Sigmoid colon (tissue), 4 donors: ENCODE data around the gene DCBLD2.

ENCODE experiments used
- EP300 ChIP-seq, 4 donors: sonication (generic); formaldehyde crosslinking; IDR thresholded peaks; one replicate each; pipeline ENCODE4 v1.6.1; 2017; ENCODE audit warnings: antibody characterized with exemption in 4 of 4
- POLR2A ChIP-seq, 2 donors: fragments of 450-650 bp; IDR thresholded peaks; one replicate each; pipeline ENCODE4 v1.6.1; 2016; ENCODE audit warnings: antibody characterized with exemption in 2 of 2, mild to moderate bottlenecking in 2 of 2, moderate library complexity in 2 of 2
- TF ChIP-seq, protein P1 (sequence below), 4 experiments: fragments of 450-650 bp in 3 of 4; fragments of 200-600 bp in 1 of 4; IDR thresholded peaks; one replicate each; pipeline ENCODE4 v1.5.1; 2016 to 2019; ENCODE audit warnings: antibody characterized with exemption in 4 of 4, mild to moderate bottlenecking in 3 of 4, moderate library complexity in 2 of 4

DNA sequence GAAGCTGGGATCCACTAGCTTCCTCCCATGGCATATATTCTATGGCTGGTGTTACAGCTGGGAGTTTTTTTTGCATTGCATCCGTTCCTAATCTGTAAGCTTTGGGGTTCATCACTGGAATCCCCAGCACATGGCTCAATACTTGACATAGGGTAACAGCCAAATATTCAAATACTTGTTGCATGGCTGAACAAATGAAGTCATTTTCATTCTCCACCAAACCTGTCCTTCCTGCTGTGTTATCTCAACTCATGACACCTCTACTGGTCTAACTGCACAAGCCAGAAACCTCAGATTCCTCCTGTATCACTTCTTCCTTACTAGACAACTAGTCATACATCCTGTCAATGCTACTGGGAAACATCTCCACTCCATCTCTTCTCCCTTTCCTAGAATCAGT is 95.0 kb downstream of the DCBLD2 start:
- TF ChIP-seq POLR2A (IDR thresholded peaks at IDR 0.05) (no peak), EP300 (IDR thresholded peaks at IDR 0.05) (no peak)
- TF ChIP-seq, protein P1, sequence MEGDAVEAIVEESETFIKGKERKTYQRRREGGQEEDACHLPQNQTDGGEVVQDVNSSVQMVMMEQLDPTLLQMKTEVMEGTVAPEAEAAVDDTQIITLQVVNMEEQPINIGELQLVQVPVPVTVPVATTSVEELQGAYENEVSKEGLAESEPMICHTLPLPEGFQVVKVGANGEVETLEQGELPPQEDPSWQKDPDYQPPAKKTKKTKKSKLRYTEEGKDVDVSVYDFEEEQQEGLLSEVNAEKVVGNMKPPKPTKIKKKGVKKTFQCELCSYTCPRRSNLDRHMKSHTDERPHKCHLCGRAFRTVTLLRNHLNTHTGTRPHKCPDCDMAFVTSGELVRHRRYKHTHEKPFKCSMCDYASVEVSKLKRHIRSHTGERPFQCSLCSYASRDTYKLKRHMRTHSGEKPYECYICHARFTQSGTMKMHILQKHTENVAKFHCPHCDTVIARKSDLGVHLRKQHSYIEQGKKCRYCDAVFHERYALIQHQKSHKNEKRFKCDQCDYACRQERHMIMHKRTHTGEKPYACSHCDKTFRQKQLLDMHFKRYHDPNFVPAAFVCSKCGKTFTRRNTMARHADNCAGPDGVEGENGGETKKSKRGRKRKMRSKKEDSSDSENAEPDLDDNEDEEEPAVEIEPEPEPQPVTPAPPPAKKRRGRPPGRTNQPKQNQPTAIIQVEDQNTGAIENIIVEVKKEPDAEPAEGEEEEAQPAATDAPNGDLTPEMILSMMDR (IDR thresholded peaks at IDR 0.05) = no peak
